ENCODE measurements around the gene FCAMR. TPM values are rescaled to one million over a fixed set of nuclear protein-coding genes. Genes with fewer than 3 reads are reported as not detected.

The FCAMR gene
- total and polyA plus RNA-seq, 4 donors, result 0.14 to 0.59 (median 0.39) TPM

DNA sequence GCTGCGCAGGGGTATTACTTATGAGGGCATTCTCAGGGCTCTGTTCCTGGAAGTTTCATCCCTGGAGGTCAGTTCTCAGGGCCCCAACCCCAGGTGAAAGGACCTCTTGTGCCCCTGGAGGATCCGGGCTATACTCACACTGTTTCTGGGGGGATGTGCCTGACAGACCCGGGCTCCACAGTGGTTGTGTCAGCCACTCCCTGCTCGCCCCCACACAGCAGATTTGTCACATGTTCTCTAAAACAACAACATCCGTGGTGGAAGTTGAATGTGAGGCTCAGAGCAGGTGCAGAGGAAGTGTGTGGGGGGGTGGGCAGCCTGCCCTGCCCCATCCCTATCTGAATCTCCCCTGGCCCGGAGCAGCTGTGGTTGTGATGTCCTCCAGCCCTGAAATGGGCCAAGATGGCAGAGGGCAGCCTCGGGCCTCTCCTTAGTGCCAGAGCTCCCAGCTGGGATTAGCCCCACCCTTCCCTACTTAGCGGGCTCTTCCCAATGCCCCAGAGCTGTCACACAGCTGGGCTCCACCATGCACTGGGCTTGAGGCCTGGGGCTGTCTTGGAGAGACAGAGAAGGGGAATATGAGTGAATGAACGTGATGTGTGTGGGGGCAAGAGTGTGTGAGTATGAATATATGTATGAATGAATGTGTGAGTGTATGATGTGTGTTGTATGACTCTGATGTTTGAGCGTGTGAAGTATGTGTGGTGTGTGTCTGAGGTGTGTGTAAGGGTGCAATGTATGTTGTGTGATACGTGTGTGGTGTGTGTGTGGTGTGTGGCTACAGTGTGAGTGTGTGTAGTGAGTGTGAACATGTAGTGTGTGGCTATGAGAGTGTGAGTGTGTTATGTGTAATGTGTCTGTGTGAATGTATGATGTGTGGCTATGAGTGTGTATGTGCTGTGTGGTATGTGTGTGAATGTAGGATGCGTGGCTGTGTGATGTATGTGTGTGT lies 47.0 kb downstream of the FCAMR start:
- no peaks in the 10 kb centered on the region for H3K9me3 ChIP-seq (ENCODE audit: control insufficient read depth in 4 of 4, low read length in 3 of 4)
- H3K4me1 ChIP-seq (ENCODE audit: control insufficient read depth in 4 of 4, insufficient read depth in 4 of 4, low read length in 3 of 4), result peaks cover 0 to 7% (median 1%) of the 10 kb centered on the region in 4 donors
- H3K9ac ChIP-seq (ENCODE audit: low read depth in 1 of 2, low read length in 2 of 2), result no peak overlapping the region
- H3K36me3 ChIP-seq (ENCODE audit: control insufficient read depth in 4 of 4, insufficient read depth in 3 of 4, low read depth in 1 of 4, low read length in 3 of 4), result no peaks in the 10 kb centered on the region
- H3K27ac ChIP-seq (ENCODE audit: low read depth in 1 of 2, low read length in 2 of 2), result peak overlapping the region; percentile 54 to 58
- no peak for TF ChIP-seq RXRA (IDR thresholded peaks at IDR 0.05)
- TF ChIP-seq, protein P1, sequence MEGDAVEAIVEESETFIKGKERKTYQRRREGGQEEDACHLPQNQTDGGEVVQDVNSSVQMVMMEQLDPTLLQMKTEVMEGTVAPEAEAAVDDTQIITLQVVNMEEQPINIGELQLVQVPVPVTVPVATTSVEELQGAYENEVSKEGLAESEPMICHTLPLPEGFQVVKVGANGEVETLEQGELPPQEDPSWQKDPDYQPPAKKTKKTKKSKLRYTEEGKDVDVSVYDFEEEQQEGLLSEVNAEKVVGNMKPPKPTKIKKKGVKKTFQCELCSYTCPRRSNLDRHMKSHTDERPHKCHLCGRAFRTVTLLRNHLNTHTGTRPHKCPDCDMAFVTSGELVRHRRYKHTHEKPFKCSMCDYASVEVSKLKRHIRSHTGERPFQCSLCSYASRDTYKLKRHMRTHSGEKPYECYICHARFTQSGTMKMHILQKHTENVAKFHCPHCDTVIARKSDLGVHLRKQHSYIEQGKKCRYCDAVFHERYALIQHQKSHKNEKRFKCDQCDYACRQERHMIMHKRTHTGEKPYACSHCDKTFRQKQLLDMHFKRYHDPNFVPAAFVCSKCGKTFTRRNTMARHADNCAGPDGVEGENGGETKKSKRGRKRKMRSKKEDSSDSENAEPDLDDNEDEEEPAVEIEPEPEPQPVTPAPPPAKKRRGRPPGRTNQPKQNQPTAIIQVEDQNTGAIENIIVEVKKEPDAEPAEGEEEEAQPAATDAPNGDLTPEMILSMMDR (IDR thresholded peaks at IDR 0.05; ENCODE audit: low read depth, low read length, missing input control), result no peak
- no peak for TF ChIP-seq GABPA (IDR thresholded peaks at IDR 0.05 in 1 of 2, conservative IDR thresholded peaks at IDR 0.05 in 1 of 2)
- TF ChIP-seq NR2F2 (IDR thresholded peaks at IDR 0.05), result no peak
- no peak for TF ChIP-seq EGR1 (IDR thresholded peaks at IDR 0.05; ENCODE audit: low read depth in 2 of 2)
- no peak for TF ChIP-seq RAD21 (IDR thresholded peaks at IDR 0.05)
- no peak for TF ChIP-seq YY1 (IDR thresholded peaks at IDR 0.05)
- TF ChIP-seq HNF4A (conservative IDR thresholded peaks at IDR 0.05), result no peak
- TF ChIP-seq, protein P2, sequence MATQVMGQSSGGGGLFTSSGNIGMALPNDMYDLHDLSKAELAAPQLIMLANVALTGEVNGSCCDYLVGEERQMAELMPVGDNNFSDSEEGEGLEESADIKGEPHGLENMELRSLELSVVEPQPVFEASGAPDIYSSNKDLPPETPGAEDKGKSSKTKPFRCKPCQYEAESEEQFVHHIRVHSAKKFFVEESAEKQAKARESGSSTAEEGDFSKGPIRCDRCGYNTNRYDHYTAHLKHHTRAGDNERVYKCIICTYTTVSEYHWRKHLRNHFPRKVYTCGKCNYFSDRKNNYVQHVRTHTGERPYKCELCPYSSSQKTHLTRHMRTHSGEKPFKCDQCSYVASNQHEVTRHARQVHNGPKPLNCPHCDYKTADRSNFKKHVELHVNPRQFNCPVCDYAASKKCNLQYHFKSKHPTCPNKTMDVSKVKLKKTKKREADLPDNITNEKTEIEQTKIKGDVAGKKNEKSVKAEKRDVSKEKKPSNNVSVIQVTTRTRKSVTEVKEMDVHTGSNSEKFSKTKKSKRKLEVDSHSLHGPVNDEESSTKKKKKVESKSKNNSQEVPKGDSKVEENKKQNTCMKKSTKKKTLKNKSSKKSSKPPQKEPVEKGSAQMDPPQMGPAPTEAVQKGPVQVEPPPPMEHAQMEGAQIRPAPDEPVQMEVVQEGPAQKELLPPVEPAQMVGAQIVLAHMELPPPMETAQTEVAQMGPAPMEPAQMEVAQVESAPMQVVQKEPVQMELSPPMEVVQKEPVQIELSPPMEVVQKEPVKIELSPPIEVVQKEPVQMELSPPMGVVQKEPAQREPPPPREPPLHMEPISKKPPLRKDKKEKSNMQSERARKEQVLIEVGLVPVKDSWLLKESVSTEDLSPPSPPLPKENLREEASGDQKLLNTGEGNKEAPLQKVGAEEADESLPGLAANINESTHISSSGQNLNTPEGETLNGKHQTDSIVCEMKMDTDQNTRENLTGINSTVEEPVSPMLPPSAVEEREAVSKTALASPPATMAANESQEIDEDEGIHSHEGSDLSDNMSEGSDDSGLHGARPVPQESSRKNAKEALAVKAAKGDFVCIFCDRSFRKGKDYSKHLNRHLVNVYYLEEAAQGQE (IDR thresholded peaks at IDR 0.05), result no peak
- no peak for TF ChIP-seq FOXA1 (IDR thresholded peaks at IDR 0.05)
- TF ChIP-seq SP1 (IDR thresholded peaks at IDR 0.05), result no peak
- no peak for TF ChIP-seq ZBTB33 (IDR thresholded peaks at IDR 0.05)
- TF ChIP-seq TAF1 (conservative IDR thresholded peaks at IDR 0.05), result no peak
- TF ChIP-seq JUND (IDR thresholded peaks at IDR 0.05), result no peak
- TF ChIP-seq, protein P3, sequence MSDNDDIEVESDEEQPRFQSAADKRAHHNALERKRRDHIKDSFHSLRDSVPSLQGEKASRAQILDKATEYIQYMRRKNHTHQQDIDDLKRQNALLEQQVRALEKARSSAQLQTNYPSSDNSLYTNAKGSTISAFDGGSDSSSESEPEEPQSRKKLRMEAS (IDR thresholded peaks at IDR 0.05), result no peak
- TF ChIP-seq HNF4G (IDR thresholded peaks at IDR 0.05), result no peak
- DNase-seq (ENCODE audit: low spot score), result no peak
- 75% methylated on average over 12 of the region's 12 CpGs for WGBS
- H3K27me3 ChIP-seq (ENCODE audit: control insufficient read depth in 4 of 4, insufficient read depth in 4 of 4, low read length in 3 of 4), result no peaks in the 10 kb centered on the region
- no peak overlapping the region for H3K4me3 ChIP-seq (ENCODE audit: low read depth in 1 of 3, low read length in 3 of 3)
